ENCODE results near the gene POLR2M.
A peak's percentile ranks its signal among the peaks of the same experiment; 100 is the strongest.

DNA sequence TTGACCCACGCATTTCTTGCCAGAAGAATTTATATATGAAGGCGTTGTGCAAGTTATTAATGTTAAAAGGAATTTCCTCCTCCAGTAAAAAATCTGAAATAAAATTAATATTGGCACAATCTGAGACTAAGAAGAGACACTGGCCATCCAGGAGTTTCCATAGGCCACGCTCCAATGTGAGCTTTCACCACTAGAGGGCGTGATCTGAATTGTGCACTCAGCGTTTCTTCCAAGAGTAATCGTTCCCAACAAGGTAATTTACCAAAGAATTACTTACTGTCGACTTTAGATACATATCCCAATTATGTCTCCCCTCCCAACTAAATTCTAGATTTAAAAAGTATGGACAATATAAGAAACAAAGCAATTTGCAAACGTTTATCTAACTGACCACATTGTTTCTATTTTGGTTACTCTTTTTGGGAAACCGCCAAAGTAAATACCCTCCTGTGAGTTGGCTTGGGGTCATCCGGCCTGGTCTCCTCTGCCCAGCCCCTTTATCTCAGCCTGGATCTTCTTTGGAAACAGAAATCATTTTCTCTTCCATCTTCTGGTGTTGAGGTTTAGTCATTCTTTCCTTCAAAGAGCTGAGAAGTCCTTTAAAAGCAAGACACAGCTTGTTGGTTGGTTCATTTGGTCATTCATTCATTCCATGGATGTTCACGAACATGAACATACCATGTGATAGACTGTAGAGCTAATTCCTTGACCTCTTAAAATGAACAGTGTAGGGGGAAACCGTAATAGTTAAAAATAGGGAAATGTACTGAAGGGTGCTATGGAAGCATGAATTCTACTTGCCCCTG is 26.2 kb downstream of the POLR2M start:
- TF ChIP-seq, protein P1, sequence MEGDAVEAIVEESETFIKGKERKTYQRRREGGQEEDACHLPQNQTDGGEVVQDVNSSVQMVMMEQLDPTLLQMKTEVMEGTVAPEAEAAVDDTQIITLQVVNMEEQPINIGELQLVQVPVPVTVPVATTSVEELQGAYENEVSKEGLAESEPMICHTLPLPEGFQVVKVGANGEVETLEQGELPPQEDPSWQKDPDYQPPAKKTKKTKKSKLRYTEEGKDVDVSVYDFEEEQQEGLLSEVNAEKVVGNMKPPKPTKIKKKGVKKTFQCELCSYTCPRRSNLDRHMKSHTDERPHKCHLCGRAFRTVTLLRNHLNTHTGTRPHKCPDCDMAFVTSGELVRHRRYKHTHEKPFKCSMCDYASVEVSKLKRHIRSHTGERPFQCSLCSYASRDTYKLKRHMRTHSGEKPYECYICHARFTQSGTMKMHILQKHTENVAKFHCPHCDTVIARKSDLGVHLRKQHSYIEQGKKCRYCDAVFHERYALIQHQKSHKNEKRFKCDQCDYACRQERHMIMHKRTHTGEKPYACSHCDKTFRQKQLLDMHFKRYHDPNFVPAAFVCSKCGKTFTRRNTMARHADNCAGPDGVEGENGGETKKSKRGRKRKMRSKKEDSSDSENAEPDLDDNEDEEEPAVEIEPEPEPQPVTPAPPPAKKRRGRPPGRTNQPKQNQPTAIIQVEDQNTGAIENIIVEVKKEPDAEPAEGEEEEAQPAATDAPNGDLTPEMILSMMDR (IDR thresholded peaks at IDR 0.05): peak; percentile 44 to 63 (median 58)
- no peak for TF ChIP-seq POLR2A (IDR thresholded peaks at IDR 0.05)

All from uterus (tissue), 2 donors.